ENCODE measurements around the gene COL9A3.
"Not testable (repeated sequence)": the region's sequence is repeated elsewhere in the genome, so short reads cannot be mapped to it uniquely, and the experiment has no call there.

COL9A3 gene

DNA sequence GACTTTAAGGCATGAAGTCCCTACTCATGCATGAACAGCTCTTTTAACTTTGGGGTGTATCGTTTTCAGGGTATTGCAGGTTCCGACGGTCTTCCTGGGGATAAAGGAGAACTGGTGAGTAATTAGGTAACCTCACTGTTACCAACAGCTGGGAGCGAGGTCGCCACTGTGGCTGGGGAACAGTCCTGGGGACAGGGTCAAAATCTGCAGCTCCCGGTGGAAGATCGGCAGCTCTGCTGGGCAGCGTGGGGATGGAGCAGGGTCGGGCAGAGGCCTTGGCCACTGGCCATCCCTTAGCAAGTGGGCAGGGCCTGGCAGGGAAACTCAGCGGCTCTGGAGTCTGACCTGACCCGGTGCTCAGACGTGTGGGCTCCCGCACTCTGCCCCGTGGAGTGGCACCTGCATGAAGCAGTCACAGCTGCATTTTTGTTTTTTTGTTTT lies 16.1 kb downstream of the COL9A3 start:
- no peak for DNase-seq (ENCODE audit: extremely low read depth in 1 of 2, low read depth in 1 of 2)

GRCh38 chr20:62834967-62835730 lies 18.3 kb downstream of the COL9A3 start:
- no peak for DNase-seq (ENCODE audit: extremely low read depth in 1 of 2, low read depth in 1 of 2)

- DNase-seq (ENCODE audit: extremely low read depth in 1 of 2, low read depth in 1 of 2): no peak
These were observed 19.3 kb downstream of the COL9A3 start for GRCh38 chr20:62835931-62836861.

DNA sequence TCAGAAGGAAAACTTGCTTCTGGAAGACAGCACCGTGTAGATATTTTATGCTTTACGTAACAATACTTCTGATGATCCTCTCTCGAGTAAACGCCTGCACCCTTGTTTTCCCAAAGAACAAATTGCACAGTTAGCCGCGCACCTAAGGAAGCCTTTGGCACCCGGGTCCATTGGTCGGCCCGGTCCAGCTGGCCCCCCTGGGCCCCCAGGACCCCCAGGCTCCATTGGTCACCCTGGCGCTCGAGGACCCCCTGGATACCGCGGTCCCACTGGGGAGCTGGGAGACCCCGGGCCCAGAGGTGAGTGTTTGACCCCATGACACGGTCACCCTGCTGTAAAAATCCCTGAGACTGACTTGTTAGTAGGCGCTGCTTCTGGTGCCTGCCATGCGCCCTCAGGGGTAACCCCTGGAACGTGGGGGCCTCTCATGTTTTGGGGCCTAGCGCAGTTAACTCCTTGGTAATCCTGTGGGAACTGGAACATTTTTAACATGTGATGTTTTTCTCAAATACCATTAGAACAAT lies 20.2 kb downstream of the COL9A3 start:
- DNase-seq (ENCODE audit: extremely low read depth in 1 of 2, low read depth in 1 of 2): no peak

- DNase-seq (ENCODE audit: extremely low read depth in 1 of 2, low read depth in 1 of 2): no peak
These were observed 20.9 kb downstream of the COL9A3 start for GRCh38 chr20:62837790-62838127.

- no peak for DNase-seq (ENCODE audit: extremely low read depth in 1 of 2, low read depth in 1 of 2)
These were observed 21.5 kb downstream of the COL9A3 start for GRCh38 chr20:62838128-62838891.

DNA sequence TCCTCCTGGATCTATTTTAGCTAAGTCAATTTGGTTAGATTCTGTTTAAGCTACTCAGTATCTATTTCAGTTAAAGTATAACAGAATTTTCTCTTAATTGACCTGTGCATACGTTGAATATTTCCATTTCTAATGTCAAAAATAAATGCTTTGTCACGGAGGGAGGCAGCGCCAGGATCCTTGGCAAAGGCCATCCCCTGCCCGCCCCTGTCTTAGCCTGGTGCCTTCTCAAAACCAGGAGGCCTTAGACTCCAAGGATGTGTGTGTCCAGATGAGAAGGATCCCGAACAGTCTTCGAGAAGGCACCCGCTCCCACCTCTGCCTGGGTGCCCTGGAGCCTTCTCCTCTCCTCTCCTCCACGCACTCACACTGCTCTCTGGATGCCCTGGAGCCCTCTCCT lies 22.4 kb downstream of the COL9A3 start:
- no peak for DNase-seq (ENCODE audit: extremely low read depth in 1 of 2, low read depth in 1 of 2)

DNA sequence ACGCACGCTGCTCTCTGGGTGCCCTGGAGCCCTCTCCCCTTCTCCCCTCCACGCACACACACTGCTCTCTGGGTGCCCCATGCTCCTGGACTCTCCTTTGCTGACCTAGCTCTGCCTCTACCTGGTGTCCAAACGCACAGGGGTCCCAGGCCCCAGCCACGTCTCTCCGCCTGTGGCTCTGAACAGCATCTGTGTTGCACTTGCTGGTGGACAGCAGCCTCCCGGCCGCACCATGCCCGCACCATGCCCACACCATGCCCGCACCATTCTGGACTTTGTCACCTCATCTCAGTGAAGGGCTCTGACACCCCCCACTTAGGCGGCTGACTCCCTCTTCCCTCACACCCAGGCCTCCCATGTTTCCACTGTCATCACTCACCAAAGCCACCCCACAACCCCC lies 23.0 kb downstream of the COL9A3 start:
- DNase-seq (ENCODE audit: extremely low read depth in 1 of 2, low read depth in 1 of 2): no peak

GRCh38 chr20:62840244-62841197 lies 23.7 kb downstream of the COL9A3 start:
- no peak for DNase-seq (ENCODE audit: extremely low read depth in 1 of 2, low read depth in 1 of 2)

- no peak for DNase-seq (ENCODE audit: extremely low read depth in 1 of 2, low read depth in 1 of 2)
These were observed 24.9 kb downstream of the COL9A3 start for GRCh38 chr20:62841705-62842212.

DNA sequence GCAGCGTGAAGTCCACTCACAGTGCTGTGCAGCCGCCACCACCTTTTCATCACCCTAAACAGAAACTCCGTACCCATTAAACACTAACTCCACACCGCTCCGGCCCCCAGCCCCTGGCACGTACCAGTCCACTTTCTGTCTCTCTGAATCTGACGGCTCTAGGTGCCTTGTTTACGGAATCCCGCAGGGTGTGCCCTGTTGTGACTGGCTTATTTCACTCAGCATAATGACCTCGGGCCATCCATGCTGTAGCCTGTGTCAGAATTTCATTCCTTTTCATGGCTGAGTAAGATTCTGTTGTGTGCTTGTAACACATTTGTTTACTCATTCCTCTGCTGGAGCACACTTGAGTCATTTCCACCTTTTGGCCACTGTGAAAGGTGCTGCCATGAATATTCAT lies 26.8 kb downstream of the COL9A3 start:
- no peak for DNase-seq (ENCODE audit: extremely low read depth in 1 of 2, low read depth in 1 of 2)

DNA sequence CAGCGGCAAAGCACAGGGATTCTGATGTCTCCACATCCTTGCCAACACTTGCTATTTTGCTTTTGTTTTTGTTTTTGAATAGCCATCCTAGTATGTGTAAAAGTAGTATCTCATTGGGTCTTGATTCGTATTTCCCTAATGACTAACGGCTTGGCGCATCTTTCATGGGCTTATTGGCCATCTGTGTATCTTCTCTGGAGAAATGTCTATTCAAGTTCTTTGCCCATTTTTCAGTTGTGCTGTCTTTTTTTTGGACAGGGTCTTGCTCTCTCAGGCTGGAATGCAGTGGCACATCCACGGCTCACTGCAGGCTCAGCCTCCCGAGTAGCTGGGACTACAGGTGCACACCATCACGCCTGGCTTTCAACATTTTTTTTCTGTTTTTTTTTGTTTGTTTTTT lies 27.3 kb downstream of the COL9A3 start:
- no peak for DNase-seq (ENCODE audit: extremely low read depth in 1 of 2, low read depth in 1 of 2)

DNA sequence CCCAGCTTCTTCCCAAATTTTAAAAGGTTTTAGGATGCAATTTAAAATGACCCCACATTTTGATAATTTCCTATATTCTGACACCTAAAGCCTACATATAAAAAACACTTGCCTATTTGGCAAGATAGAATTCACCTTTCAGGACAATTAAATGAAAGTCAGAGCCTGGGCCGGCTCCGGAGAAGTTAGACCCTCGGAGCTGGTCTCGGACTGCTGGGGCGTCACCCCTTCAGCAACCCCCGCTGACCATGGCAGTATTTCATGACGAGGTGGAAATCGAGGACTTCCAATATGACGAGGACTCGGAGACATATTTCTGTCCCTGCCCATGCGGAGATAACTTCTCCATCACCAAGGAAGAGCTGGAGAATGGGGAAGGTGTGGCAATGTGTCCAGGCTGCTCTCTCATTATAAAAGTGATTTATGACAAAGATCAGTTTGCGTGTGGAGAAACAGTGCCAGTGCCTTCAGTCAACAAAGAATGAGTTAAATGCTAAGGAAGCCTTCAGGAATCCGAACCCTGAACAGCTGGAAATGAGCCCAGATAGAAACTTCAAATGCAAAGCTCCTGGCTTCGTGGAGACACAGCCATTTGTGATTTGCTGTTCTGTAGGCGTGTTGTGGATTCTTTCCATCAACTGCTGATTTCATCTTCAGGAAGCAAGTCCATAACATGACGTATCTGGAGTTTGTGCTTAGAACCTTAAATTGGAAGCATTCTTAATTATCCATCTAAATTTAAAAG lies 28.7 kb downstream of the COL9A3 start:
- DNase-seq (ENCODE audit: extremely low read depth in 1 of 2, low read depth in 1 of 2): no peak

GRCh38 chr20:62846166-62846890 lies 29.5 kb downstream of the COL9A3 start:
- no peak for DNase-seq (ENCODE audit: extremely low read depth in 1 of 2, low read depth in 1 of 2)

GRCh38 chr20:62848917-62849316 lies 32.1 kb downstream of the COL9A3 start:
- DNase-seq (ENCODE audit: extremely low read depth in 1 of 2, low read depth in 1 of 2): not testable (repeated sequence)

- no peak for DNase-seq (ENCODE audit: extremely low read depth in 1 of 2, low read depth in 1 of 2)
These were observed 32.6 kb downstream of the COL9A3 start for GRCh38 chr20:62849431-62849830.

DNA sequence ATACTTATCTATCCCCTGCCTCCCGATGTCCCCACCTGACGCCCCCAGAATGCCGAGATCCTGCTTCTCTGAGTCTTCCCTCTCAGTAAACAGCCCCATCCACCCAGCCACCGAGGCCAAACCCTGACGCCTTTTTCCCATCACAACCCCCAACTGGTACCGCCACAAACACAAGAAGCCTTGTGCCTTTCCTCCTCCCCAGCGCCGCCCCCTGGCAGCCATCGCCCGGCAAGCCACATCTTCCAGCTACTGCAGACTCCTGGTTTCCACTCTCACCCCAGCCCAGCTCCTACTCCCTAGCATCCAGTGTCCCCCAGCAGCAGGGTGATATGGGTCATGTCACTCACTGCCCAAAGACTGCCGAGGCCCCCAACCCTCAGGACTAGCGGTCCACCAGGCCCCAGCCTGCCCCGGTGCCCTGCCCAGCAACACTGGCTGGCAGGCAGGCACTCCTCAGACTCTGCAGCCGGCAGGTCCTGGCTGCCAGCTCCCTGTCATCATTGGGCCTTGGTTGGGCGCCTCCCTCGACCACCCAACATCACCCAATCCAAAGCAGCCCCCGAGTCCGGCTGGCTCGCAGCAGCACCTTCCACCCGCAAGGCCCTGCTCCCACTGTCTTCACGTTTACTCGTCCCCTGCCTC lies 33.6 kb downstream of the COL9A3 start:
- no peak for DNase-seq (ENCODE audit: extremely low read depth in 1 of 2, low read depth in 1 of 2)

DNA sequence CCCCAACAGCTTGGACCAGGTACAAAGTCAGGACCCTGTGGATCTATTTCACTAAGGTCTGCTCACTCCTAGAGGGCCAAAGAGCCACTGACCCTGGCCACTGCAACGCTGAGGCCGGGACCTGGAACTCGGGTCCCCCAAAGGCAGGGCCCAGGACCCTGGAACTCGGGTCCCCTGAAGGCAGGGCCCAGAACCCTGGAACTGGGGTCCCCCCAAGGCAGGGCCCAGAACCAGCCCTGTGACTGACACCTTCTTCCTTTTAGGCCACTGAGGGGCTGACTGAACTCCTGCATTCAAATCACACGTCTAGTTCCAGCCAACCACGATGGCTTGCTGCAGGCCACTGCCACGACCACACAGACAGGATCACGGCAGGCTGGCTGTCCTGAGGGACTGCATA lies 35.3 kb downstream of the COL9A3 start:
- no peak for DNase-seq (ENCODE audit: extremely low read depth in 1 of 2, low read depth in 1 of 2)
